Right atrium auricular region (tissue), 2 donors: Measurements from ENCODE around the gene CADM4. TPM values are rescaled to one million over a fixed set of nuclear protein-coding genes. Genes with fewer than 3 reads are reported as not detected.

ENCODE experiments used
- DNase-seq: peaks from one replicate; pipeline ENCODE4 v3.0.0-alpha.2; 2019; ENCODE audit warnings: low spot score
- H3K27ac ChIP-seq, 2 donors: fragments of 200-600 bp; sonication (generic); 1 replicate in 1 of 2; 2 replicates in 1 of 2; pipeline ENCODE4 v1.5.1; 2016 to 2019
- H3K27me3 ChIP-seq, 2 donors: fragments of 200-600 bp; sonication (generic); one replicate each; pipeline versions ENCODE4 v1.5.1 to v1.6.0; 2017 to 2019
- H3K36me3 ChIP-seq: fragments of 200-600 bp; sonication (generic); one replicate; pipeline ENCODE4 v1.5.1; 2016
- H3K4me1 ChIP-seq, 2 donors: fragments of 200-600 bp; sonication (generic); one replicate each; pipeline versions ENCODE4 v1.5.1 to v1.6.0; 2017 to 2019
- H3K4me3 ChIP-seq, 2 donors: fragments of 200-600 bp; sonication (generic); 1 replicate in 1 of 2; 2 replicates in 1 of 2; pipeline ENCODE4 v1.5.1; 2017 to 2019; ENCODE audit warnings: mild to moderate bottlenecking in 1 of 2, moderate library complexity in 1 of 2
- H3K9me3 ChIP-seq, 2 donors: fragments of 200-600 bp; sonication (generic); one replicate each; pipeline ENCODE4 v1.5.1; 2019
- total RNA-seq, 2 donors: library from RNA; depleted of rRNA; stranded (reverse); fragments of >200 nt; gene quantifications; one replicate each; pipeline ENCODE4 v1.1.0, GENCODE V29; 2016
- TF ChIP-seq, protein P1 (sequence below), 2 donors: fragments of 200-600 bp; sonication (generic); IDR thresholded peaks; one replicate each; pipeline ENCODE4 v1.5.1; 2019; ENCODE audit warnings: antibody characterized with exemption in 2 of 2

The CADM4 gene
- total RNA-seq, 2 donors from 2014 or later: 6.6 to 9.6 TPM

DNA sequence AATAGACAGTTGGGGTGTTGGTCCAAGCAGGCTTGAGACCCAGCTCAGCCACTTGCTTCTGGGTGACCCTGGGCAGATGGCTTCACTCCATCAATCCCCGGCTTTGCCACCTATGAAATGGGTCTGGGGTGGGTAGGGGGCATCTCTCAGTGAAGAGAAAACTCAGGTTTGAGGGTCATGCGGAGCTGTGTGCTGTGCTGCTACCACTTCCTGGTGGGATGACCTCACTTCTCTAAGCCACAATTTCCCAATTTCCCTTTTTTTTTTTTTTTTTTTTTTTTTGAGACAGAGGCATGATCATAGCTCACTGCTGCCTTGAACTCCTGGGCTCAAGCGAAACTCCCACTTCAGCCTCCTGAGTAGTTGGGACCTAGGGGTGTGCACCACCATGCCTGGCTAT lies 34.9 kb upstream of the CADM4 start:
- Histone ChIP-seq H3K4me3 (no peak overlapping the region), H3K27me3 (no peaks in the 10 kb centered on the region), H3K36me3 (no peaks in the 10 kb centered on the region), H3K4me1 (peaks cover 0 to 10% of the 10 kb centered on the region in 2 donors), H3K27ac (peak overlapping the region in 1 of 2 donors; percentile 35), H3K9me3 (no peaks in the 10 kb centered on the region)
- TF ChIP-seq, protein P1, sequence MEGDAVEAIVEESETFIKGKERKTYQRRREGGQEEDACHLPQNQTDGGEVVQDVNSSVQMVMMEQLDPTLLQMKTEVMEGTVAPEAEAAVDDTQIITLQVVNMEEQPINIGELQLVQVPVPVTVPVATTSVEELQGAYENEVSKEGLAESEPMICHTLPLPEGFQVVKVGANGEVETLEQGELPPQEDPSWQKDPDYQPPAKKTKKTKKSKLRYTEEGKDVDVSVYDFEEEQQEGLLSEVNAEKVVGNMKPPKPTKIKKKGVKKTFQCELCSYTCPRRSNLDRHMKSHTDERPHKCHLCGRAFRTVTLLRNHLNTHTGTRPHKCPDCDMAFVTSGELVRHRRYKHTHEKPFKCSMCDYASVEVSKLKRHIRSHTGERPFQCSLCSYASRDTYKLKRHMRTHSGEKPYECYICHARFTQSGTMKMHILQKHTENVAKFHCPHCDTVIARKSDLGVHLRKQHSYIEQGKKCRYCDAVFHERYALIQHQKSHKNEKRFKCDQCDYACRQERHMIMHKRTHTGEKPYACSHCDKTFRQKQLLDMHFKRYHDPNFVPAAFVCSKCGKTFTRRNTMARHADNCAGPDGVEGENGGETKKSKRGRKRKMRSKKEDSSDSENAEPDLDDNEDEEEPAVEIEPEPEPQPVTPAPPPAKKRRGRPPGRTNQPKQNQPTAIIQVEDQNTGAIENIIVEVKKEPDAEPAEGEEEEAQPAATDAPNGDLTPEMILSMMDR (IDR thresholded peaks at IDR 0.05): no peak
- DNase-seq: no peak

DNA sequence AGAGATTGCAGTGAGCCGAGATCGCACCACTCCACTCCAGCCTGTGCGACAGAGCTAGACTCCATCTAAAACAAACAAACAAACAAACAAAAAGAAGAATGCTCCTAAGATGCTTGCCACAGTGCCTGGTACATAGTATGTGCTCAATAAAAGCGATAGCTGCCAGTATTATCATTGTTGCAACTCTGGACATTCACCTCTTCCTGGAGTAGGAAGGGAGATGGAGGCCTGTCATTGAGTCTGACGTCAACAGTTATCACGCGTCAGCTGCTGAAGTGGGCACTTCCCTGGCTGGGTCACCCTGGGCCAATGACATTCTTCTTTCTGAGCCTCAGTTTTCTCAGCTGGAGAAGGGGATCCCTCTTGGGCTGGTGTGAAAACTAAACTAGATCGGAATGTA lies 34.5 kb upstream of the CADM4 start:
- no peak overlapping the region for H3K4me3 ChIP-seq
- peaks cover 0 to 14% of the 10 kb centered on the region in 2 donors for H3K4me1 ChIP-seq
- no peaks in the 10 kb centered on the region for H3K36me3 ChIP-seq
- no peak for DNase-seq
- no peaks in the 10 kb centered on the region for H3K9me3 ChIP-seq
- H3K27ac ChIP-seq: peak overlapping the region in 1 of 2 donors; percentile 35
- TF ChIP-seq, protein P1 (IDR thresholded peaks at IDR 0.05): no peak
- no peaks in the 10 kb centered on the region for H3K27me3 ChIP-seq

DNA sequence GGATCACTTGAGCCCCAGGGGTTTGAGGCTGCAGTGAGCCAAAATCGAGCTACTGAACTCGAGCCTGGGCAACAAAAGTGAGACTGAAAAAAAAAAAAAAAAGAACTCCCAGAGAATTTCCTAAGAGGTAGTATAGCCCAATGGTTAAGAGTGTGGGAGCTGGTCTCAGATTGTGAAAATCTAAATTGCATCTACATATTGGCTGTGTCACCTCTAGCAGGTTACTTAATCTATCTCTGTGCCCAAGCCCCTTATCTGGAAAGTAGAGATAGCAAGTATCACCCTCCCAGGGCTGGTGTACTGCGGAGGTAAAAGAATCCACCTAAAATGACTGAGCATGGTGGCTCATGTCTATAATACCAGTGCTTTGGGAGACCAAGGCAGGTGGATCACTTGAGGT lies 34.0 kb upstream of the CADM4 start:
- Histone ChIP-seq H3K27ac (no peak overlapping the region), H3K4me3 (no peak overlapping the region), H3K4me1 (peaks cover 0 to 17% of the 10 kb centered on the region in 2 donors), H3K36me3 (no peaks in the 10 kb centered on the region), H3K27me3 (no peaks in the 10 kb centered on the region), H3K9me3 (no peaks in the 10 kb centered on the region)
- TF ChIP-seq, protein P1 (IDR thresholded peaks at IDR 0.05): no peak
- DNase-seq: no peak

DNA sequence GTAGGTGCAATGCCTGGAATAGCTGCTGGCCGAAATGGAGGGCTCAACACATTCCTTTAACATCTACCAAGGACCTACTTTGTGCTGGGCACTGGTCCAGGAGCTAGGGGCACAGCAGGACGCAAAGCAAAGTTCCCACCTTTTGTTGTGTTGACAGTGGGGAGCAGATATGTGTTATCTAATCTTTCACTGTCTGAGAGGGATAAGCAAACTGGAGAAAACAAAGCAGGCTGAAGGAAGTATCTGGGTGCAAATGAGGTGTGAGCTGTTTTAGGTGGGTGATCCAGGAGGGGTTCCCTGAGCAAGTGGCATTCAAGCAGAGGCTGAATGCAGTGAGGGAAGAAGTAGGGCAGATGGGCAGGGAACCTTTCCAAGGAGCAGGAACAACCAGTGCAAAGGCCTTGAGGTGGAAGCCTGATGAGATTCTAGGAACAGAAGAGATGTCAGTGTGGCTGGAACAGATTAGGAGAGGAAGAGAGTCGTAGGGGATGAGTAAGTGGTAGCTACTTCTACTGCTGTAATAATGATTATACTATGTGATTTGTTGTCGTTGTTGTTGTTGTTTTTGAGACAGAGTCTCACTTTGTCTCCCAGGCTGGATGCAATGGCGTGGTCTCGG lies 32.5 kb upstream of the CADM4 start:
- DNase-seq: no peak
- Histone ChIP-seq H3K4me1 (peaks cover 0 to 24% of the 10 kb centered on the region in 2 donors), H3K36me3 (no peaks in the 10 kb centered on the region), H3K4me3 (no peak overlapping the region), H3K27ac (no peak overlapping the region), H3K27me3 (no peaks in the 10 kb centered on the region), H3K9me3 (no peaks in the 10 kb centered on the region)
- TF ChIP-seq, protein P1 (IDR thresholded peaks at IDR 0.05): no peak

DNA sequence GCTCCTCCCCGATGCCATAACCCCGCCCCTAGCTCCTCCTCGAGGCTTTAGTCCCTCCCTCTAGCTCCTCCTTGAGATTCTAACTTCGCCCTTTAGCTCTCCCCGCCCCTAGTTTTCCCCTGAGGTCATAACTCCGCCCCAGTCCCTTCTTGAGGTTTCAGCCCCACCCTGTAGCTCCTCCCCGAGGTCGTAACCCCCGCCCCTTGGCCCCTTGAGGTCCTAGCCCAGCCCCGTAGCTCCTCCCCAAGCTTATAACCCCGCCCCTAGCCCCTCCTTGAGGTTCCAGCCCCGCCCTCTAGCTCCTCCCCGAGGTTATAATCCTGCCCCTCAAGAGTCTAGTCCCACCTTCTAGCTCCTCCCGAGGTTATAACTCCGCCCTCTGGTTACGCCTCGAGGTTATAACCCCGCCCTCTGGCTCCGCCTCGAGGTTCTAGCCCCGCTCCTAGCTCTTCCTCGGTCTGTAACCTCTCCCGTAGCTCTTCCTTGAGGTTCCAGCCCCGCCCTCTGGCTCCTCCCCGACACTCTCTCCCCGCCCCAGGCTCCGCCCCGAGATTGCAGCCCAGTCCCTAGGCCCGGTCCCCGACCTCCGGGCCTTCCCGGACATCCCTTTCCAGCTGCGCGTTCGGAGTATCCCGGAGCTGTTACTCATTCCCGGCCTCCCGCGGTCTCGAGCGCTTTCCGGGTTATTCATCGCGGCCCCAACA lies 28.9 kb upstream of the CADM4 start:
- peak; percentile 97 for DNase-seq
- H3K4me3 ChIP-seq: peak overlapping the region; percentile 48 to 58
- no peaks in the 10 kb centered on the region for H3K9me3 ChIP-seq
- peaks cover 0 to 30% of the 10 kb centered on the region in 2 donors for H3K4me1 ChIP-seq
- peak overlapping the region; percentile 89 to 91 for H3K27ac ChIP-seq
- no peaks in the 10 kb centered on the region for H3K27me3 ChIP-seq
- TF ChIP-seq, protein P1 (IDR thresholded peaks at IDR 0.05): no peak
- H3K36me3 ChIP-seq: peaks cover 11% of the 10 kb centered on the region
